Heart right ventricle (tissue), 16 donors: Measurements from ENCODE around the gene HOXD8. TPM values are rescaled to one million over a fixed set of nuclear protein-coding genes. Genes with fewer than 3 reads are reported as not detected.

Source experiments
- ATAC-seq, 8 donors: fragments of 200-7000 bp; cut with Tn5 transposase; one replicate each; pipeline ENCODE4 v1.9.1; 2020; ENCODE audit warnings: mild to moderate bottlenecking in 8 of 8, moderate library complexity in 8 of 8, moderate number of reproducible peaks in 1 of 8
- DNase-seq, 2 donors: peaks; one replicate each; pipeline ENCODE4 v3.0.0-alpha.2; 2020
- H3K27ac ChIP-seq, 10 donors: fragments of 200-600 bp; sonication (generic) in 2 of 10; one replicate each; pipeline versions ENCODE4 v1.5.0 to v1.8.0; 2020 to 2022; ENCODE audit warnings: mild to moderate bottlenecking in 3 of 10
- H3K27me3 ChIP-seq, 7 donors: fragments of 200-600 bp; one replicate each; pipeline ENCODE4 v1.8.0; 2021 to 2022; ENCODE audit warnings: mild to moderate bottlenecking in 2 of 7
- H3K36me3 ChIP-seq, 9 donors: fragments of 200-600 bp; sonication (generic) in 1 of 9; one replicate each; pipeline versions ENCODE4 v1.5.0 to v1.8.0; 2020 to 2022; ENCODE audit warnings: mild to moderate bottlenecking in 2 of 9
- H3K4me1 ChIP-seq, 9 donors: fragments of 200-600 bp; sonication (generic) in 1 of 9; one replicate each; pipeline versions ENCODE4 v1.5.0 to v1.8.0; 2020 to 2022; ENCODE audit warnings: mild to moderate bottlenecking in 4 of 9
- H3K4me3 ChIP-seq, 10 donors: fragments of 200-600 bp; sonication (generic) in 2 of 10; one replicate each; pipeline versions ENCODE4 v1.5.0 to v1.8.0; 2020 to 2022; ENCODE audit warnings: mild to moderate bottlenecking in 7 of 10, moderate library complexity in 2 of 10
- H3K9me3 ChIP-seq, 11 donors: fragments of 200-600 bp in 10 of 11; sonication (generic) in 2 of 11; one replicate each; pipeline versions ENCODE4 v1.5.0 to v1.8.0; 2013 to 2022; ENCODE audit warnings: mild to moderate bottlenecking in 2 of 11, control low read depth in 1 of 11, moderate library complexity in 1 of 11
- CTCF ChIP-seq, 9 donors: fragments of 200-600 bp; sonication (generic) in 2 of 9; IDR thresholded peaks; one replicate each; pipeline versions ENCODE4 v1.5.0 to v1.8.0; 2021 to 2022; ENCODE audit warnings: antibody characterized with exemption in 9 of 9, mild to moderate bottlenecking in 5 of 9, moderate library complexity in 1 of 9
- WGBS, 2 donors: extraction: QIAGEN DNeasy Blood & Tissue Kit; methylation state at CpG; one replicate each; pipeline ENCODE4 v1.1.7; 2013; ENCODE audit warnings: inconsistent platforms in 1 of 2; 5-methylcytosine and 5-hydroxymethylcytosine counted together
- intact Hi-C, 10 donors: fragments of 100-400 bp; cut with DNase I; formaldehyde crosslinking; loops; one replicate each; pipeline versions ENCODE4 v1.11.1 to v1.14.2; 2022
- polyA plus RNA-seq, 2 donors: library from polyadenylated mRNA; stranded (reverse); fragments of 200-250 nt; gene quantifications; one replicate each; pipeline ENCODE4 v1.2.3, GENCODE V29; 2013
- total RNA-seq, 10 donors: library from RNA; stranded (reverse); fragmentation: NEBNext Ultra II Directional in 3 of 10; extraction: Animal tissue kit (Norgen Biotek cat#: 25700) in 3 of 10; gene quantifications; one replicate each; pipeline versions ENCODE4 v1.2.1 to v1.2.4, GENCODE V29; 2021 to 2023
- donor health status: Arrhythmogenic right ventricular cardiomyopathy.
- donor health status: ischemic (EF 13 %, LVEDD 7.1; RV severe dilation, severe dysfunction).
- donor health status: healthy with polysubstance abuse.
- donor health status: DM: no; HTN: yes; CAD: no.
- donor health status: DM: no; HTN: no; CAD: no.
- donor health status: ischemic (EF 25% LVEDD 6.9; RV normal size, moderate dysfunction).
- donor health status: ischemic (EF 25% LVEDD 5.7; RV mildly dilated, moderate dysfunction).
- donor health status: healthy.
- donor health status: DM: yes; HTN: yes; CAD: no.
- donor health status: Ischemic cardiomyopathy.
- donor health status: ischemic (EF 35%, LVEDD 5.7; RV mildly dilated, moderate dysfunction).
- donor health status: nonischemic (EF 11% LVEDD 7.7; RV severe dilation, severe dysfunction).
- donor health status: DM: yes; HTN: yes; CAD: no.
- donor health status: PGD.
- donor health status: ischemic (EF 29% LVEDD 5.4; RV normal size, mild dysfunction).
- donor health status: nonischemic (EF 23%, LVEDD 6.1; RV moderate dilation, normal function).

Gene HOXD8
- total and polyA plus RNA-seq, 12 donors = 0.26 to 1.5 (median 0.42) TPM; not detected in 2

GRCh38 chr2:176083796-176084261, 45.7 kb upstream of the HOXD8 start, which contains the start of gene EVX2:
Gene EVX2, minus strand, starts transcription at chr2:176083962. Its CDS starts 186 bp downstream, at chr2:176083776.
- Histone ChIP-seq H3K4me1 (peaks cover 0 to 75% (median 31%) of the 10 kb centered on the region in 9 donors), H3K36me3 (peaks cover 0 to 3% (median 0%) of the 10 kb centered on the region in 9 donors), H3K9me3 (peaks cover 0 to 11% (median 0%) of the 10 kb centered on the region in 11 donors), H3K27ac (no peak within 1 kb of the TSS), H3K27me3 (peaks cover 78 to 100% (median 98%) of the 10 kb centered on the region in 7 donors), H3K4me3 (no peak within 1 kb of the TSS)
- intact Hi-C loops = loop anchor here in 1 of 10 donors (5.0 kb wide), 1 partner anchor 402 kb away; no protein-coding TSS in a partner anchor
- DNase-seq (no peak), ATAC-seq (no peak)
- TF ChIP-seq CTCF (IDR thresholded peaks at IDR 0.05) = no peak
- WGBS, 2 donors = 7 to 10% methylated on average over 27 of the region's 27 CpGs

- Histone ChIP-seq H3K4me3 (no peak overlapping the region), H3K36me3 (peaks cover 0 to 3% (median 0%) of the 10 kb centered on the region in 9 donors), H3K4me1 (peaks cover 0 to 66% (median 31%) of the 10 kb centered on the region in 9 donors), H3K27me3 (peaks cover 75 to 100% (median 98%) of the 10 kb centered on the region in 7 donors), H3K9me3 (peaks cover 0 to 11% (median 0%) of the 10 kb centered on the region in 11 donors), H3K27ac (no peak overlapping the region)
- ATAC-seq (no peak), DNase-seq (no peak)
- 5% methylated on average over 26 of the region's 26 CpGs for WGBS, 2 donors
- intact Hi-C loops = loop anchor here in 9 of 10 donors (5.0 kb wide), 5 partner anchors 397 to 772 kb away; no protein-coding TSS in a partner anchor
- TF ChIP-seq CTCF (IDR thresholded peaks at IDR 0.05) = no peak
Measured at GRCh38 chr2:176084611-176085119, 44.8 kb upstream of the HOXD8 start.

GRCh38 chr2:176085120-176085788, 44.3 kb upstream of the HOXD8 start:
- no peak for TF ChIP-seq CTCF (IDR thresholded peaks at IDR 0.05)

More at GRCh38 chr2:176085120-176085788, 44.3 kb upstream of the HOXD8 start:
- Histone ChIP-seq H3K4me3 (peak overlapping the region in 1 of 10 donors; percentile 15), H3K27ac (no peak overlapping the region), H3K9me3 (peaks cover 0 to 11% (median 0%) of the 10 kb centered on the region in 11 donors), H3K4me1 (peaks cover 0 to 63% (median 31%) of the 10 kb centered on the region in 9 donors), H3K27me3 (peaks cover 77 to 100% (median 100%) of the 10 kb centered on the region in 7 donors), H3K36me3 (peaks cover 0 to 3% (median 0%) of the 10 kb centered on the region in 9 donors)
- ATAC-seq (no peak), DNase-seq (no peak)
- WGBS, 2 donors = 5% methylated on average over 40 of the region's 40 CpGs
- intact Hi-C loops = loop anchor here in 8 of 10 donors (5.0 kb wide), 4 partner anchors 398 to 773 kb away; no protein-coding TSS in a partner anchor
